GM12878 (cell line): ENCODE measurements around the gene HLA-B. TPM values are rescaled to one million over a fixed set of nuclear protein-coding genes. Genes with fewer than 3 reads are reported as not detected.

Experiments used
- CBX3 ChIP-seq: fragments of 200-600 bp; sonication (generic); IDR thresholded peaks from 2 replicates; pipeline ENCODE4 v1.6.1; 2016; ENCODE audit warnings: low read depth, borderline replicate concordance
- CEBPB ChIP-seq, 2 experiments: fragments of 150-350 bp in 1 of 2; IDR thresholded peaks; 2 replicates each; pipeline ENCODE4 v1.6.1; 2012 to 2014; ENCODE audit warnings: low read depth in 2 of 2, low read length in 2 of 2, borderline replicate concordance in 1 of 2, inconsistent platforms in 1 of 2
- CTCF ChIP-seq, 3 experiments: IDR thresholded peaks in 2 of 3; conservative IDR thresholded peaks in 1 of 3; 2 replicates each; pipeline ENCODE4 v1.5.1; 2011; ENCODE audit warnings: low read depth in 3 of 3, low read length in 3 of 3, mild to moderate bottlenecking in 3 of 3, control low read depth in 2 of 3, moderate library complexity in 2 of 3, inconsistent platforms in 1 of 3, mixed read lengths in 1 of 3; ENCODE audit not compliant: control insufficient read depth in 2 of 3, insufficient read depth in 1 of 3; ENCODE audit errors: extremely low read depth in 1 of 3
- ETV6 ChIP-seq, 2 experiments: fragments of 450-650 bp in 1 of 2; IDR thresholded peaks in 1 of 2; conservative IDR thresholded peaks in 1 of 2; 2 replicates each; pipeline ENCODE4 v1.6.1; 2014; ENCODE audit warnings: antibody characterized with exemption in 1 of 2, borderline replicate concordance in 1 of 2, low read depth in 1 of 2, mild to moderate bottlenecking in 1 of 2, moderate library complexity in 1 of 2
- GATAD2B ChIP-seq: fragments of 450-650 bp; conservative IDR thresholded peaks from 2 replicates; pipeline ENCODE4 v1.6.1; 2017; ENCODE audit warnings: low read depth, mild to moderate bottlenecking, moderate library complexity
- HDAC6 ChIP-seq: fragments of 200-600 bp; sonication (generic); IDR thresholded peaks from one replicate; pipeline ENCODE4 v1.8.0; 2017; ENCODE audit warnings: antibody characterized with exemption; ENCODE audit not compliant: unreplicated experiment
- IKZF1 ChIP-seq: fragments of 450-650 bp; conservative IDR thresholded peaks from 2 replicates; pipeline ENCODE4 v1.6.1; 2017; ENCODE audit warnings: antibody characterized with exemption, mild to moderate bottlenecking
- IRF5 ChIP-seq: fragments of 450-650 bp; IDR thresholded peaks from 2 replicates; pipeline ENCODE4 v1.6.1; 2017; ENCODE audit warnings: borderline replicate concordance
- JUND ChIP-seq: IDR thresholded peaks from 2 replicates; pipeline ENCODE4 v1.6.1; 2012; ENCODE audit warnings: low read depth, mild to moderate bottlenecking, low read length, improper control_type of control experiment, moderate library complexity
- NBN ChIP-seq: fragments of 450-650 bp; IDR thresholded peaks from 2 replicates; pipeline ENCODE4 v1.6.1; 2016
- NR2C1 ChIP-seq: fragments of 450-650 bp; IDR thresholded peaks from 2 replicates; pipeline ENCODE4 v1.6.1; 2017; ENCODE audit warnings: antibody characterized with exemption, mild to moderate bottlenecking, moderate library complexity
- NRF1 ChIP-seq: conservative IDR thresholded peaks from 2 replicates; pipeline ENCODE4 v1.6.1; 2011; ENCODE audit warnings: mild to moderate bottlenecking, low read depth, low read length, improper control_type of control experiment
- POU2F2 ChIP-seq: IDR thresholded peaks from 3 replicates; pipeline ENCODE4 v1.6.1; 2011; ENCODE audit warnings: low read depth, mild to moderate bottlenecking, low read length, borderline replicate concordance
- RB1 ChIP-seq: fragments of 450-650 bp; formaldehyde crosslinking; IDR thresholded peaks from 2 replicates; pipeline ENCODE4 v1.6.1; 2017; ENCODE audit warnings: mild to moderate bottlenecking, borderline replicate concordance
- SMAD5 ChIP-seq: IDR thresholded peaks from 2 replicates; pipeline ENCODE4 v1.6.1; 2016; ENCODE audit warnings: antibody characterized with exemption, low read depth
- SP1 ChIP-seq: IDR thresholded peaks from one replicate; pipeline ENCODE4 v1.6.1; 2011; ENCODE audit warnings: low read depth, low read length
- TCF7 ChIP-seq: IDR thresholded peaks from 2 replicates; pipeline ENCODE4 v1.6.1; 2014; ENCODE audit warnings: antibody characterized with exemption, borderline replicate concordance
- ZNF217 ChIP-seq: fragments of 450-650 bp; IDR thresholded peaks from 2 replicates; pipeline ENCODE4 v1.6.1; 2017; ENCODE audit warnings: antibody characterized with exemption, mild to moderate bottlenecking
- ZNF384 ChIP-seq: IDR thresholded peaks from 2 replicates; pipeline ENCODE4 v1.6.1; 2012; ENCODE audit warnings: low read depth, mild to moderate bottlenecking, low read length, improper control_type of control experiment, borderline replicate concordance
- polyA plus RNA-seq, 11 experiments: library from polyadenylated mRNA; depleted of rRNA in 4 of 11; unstranded in 6 of 11; stranded (reverse) in 5 of 11; fragments of >200 nt; fragmentation: Nextera tagmentation in 4 of 11; fragmentation: Illumina TruSeq in 1 of 11; extraction: Ambion mirVana in 4 of 11; extraction: Trizol in 1 of 11; gene quantifications; 1 replicate in 1 of 11; 2 replicates in 10 of 11; pipeline versions ENCODE4 v1.2.1 to v1.2.3, GENCODE V29; 2011 to 2016; ENCODE audit warnings: inconsistent platforms in 2 of 11, missing spikeins in 2 of 11, low read depth in 1 of 11
- total RNA-seq, 4 experiments: library from RNA; depleted of rRNA in 3 of 4; stranded (reverse); fragments of >200 nt in 3 of 4; fragmentation: Illumina TruSeq in 1 of 4; extraction: Trizol in 1 of 4; gene quantifications; 2 replicates each; pipeline versions ENCODE4 v1.2.1 to v1.2.3, GENCODE V29; 2013 to 2021
- TF ChIP-seq, protein P1 (sequence below): fragments of 150-350 bp; IDR thresholded peaks from 2 replicates; pipeline ENCODE4 v1.6.1; 2014; ENCODE audit warnings: mild to moderate bottlenecking, low read depth, low read length
- TF ChIP-seq, protein P2 (sequence below): IDR thresholded peaks from 2 replicates; pipeline ENCODE4 v1.6.1; 2011; ENCODE audit warnings: mild to moderate bottlenecking, low read depth, low read length, moderate library complexity; ENCODE audit not compliant: insufficient replicate concordance
- TF ChIP-seq, protein P3 (sequence below): fragments of 450-650 bp; IDR thresholded peaks from 2 replicates; pipeline ENCODE4 v1.6.1; 2016; ENCODE audit warnings: mild to moderate bottlenecking

HLA-B gene
- total and polyA plus RNA-seq, 10 of the 15 experiments (the other 5 are each of a cell fraction or from before 2014, with no cell fraction given), result 820 to 5,128 (median 3,370) TPM

DNA sequence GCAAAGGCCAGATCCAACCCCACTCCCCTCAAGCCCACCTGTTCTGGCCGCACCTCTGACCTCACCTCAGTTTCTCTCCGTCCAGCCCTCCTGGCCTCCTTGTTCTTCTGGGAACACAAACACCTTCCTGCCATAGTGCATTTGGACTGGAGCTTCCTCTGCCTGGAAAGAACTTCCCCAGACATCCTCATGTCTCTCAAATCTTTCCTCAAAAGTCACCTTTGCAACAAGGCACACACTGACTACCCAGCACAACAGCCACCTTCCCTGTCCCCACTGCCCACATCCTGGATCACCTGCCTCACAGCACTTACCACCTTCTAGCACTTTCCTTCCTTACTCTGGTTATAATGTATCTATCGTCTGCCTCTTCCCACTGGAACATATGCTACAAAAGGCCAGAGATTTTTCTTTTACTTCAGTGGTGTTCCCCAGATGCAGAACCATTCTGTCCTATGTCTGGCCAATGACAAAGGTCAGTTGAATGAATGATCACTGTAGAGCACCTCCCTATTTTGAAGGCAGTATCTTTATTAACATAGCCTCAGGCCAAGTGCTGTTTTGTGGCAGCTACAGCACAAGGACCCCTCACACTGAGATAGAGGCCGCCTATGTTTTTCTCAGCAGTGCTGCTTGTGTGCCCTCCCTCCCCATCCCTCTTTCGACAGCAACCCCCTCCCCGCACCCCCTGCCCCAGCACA lies 4.1 kb downstream of the HLA-B start (continued):
- no peak for TF ChIP-seq CEBPB (IDR thresholded peaks at IDR 0.05; ENCODE audit: borderline replicate concordance in 1 of 2, low read depth in 2 of 2, low read length in 2 of 2)
- TF ChIP-seq SMAD5, result peak; percentile 91
- TF ChIP-seq GATAD2B, result no peak
- TF ChIP-seq RB1, result no peak
- no peak for TF ChIP-seq CTCF (IDR thresholded peaks at IDR 0.05 in 2 of 3, conservative IDR thresholded peaks at IDR 0.05 in 1 of 3; ENCODE audit: control insufficient read depth in 2 of 3, extremely low read depth in 1 of 3, insufficient read depth in 1 of 3, low read depth in 3 of 3, low read length in 3 of 3)
- no peak for TF ChIP-seq NRF1
- TF ChIP-seq CBX3, result no peak
- no peak for TF ChIP-seq NBN
- TF ChIP-seq ZNF384, result no peak
- no peak for TF ChIP-seq HDAC6
- TF ChIP-seq NR2C1, result no peak
- no peak for TF ChIP-seq IRF5
- TF ChIP-seq IKZF1, result no peak
- no peak for TF ChIP-seq JUND
- TF ChIP-seq, protein P1, sequence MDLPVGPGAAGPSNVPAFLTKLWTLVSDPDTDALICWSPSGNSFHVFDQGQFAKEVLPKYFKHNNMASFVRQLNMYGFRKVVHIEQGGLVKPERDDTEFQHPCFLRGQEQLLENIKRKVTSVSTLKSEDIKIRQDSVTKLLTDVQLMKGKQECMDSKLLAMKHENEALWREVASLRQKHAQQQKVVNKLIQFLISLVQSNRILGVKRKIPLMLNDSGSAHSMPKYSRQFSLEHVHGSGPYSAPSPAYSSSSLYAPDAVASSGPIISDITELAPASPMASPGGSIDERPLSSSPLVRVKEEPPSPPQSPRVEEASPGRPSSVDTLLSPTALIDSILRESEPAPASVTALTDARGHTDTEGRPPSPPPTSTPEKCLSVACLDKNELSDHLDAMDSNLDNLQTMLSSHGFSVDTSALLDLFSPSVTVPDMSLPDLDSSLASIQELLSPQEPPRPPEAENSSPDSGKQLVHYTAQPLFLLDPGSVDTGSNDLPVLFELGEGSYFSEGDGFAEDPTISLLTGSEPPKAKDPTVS, result no peak
- no peak for TF ChIP-seq ETV6 (conservative IDR thresholded peaks at IDR 0.05 in 1 of 2, IDR thresholded peaks at IDR 0.05 in 1 of 2; ENCODE audit: borderline replicate concordance in 1 of 2, low read depth in 1 of 2)
- TF ChIP-seq POU2F2, result peak; percentile 84; the same call in 2 of the 3 replicates
- TF ChIP-seq SP1, result no peak
- TF ChIP-seq ZNF217, result no peak
- TF ChIP-seq, protein P2, sequence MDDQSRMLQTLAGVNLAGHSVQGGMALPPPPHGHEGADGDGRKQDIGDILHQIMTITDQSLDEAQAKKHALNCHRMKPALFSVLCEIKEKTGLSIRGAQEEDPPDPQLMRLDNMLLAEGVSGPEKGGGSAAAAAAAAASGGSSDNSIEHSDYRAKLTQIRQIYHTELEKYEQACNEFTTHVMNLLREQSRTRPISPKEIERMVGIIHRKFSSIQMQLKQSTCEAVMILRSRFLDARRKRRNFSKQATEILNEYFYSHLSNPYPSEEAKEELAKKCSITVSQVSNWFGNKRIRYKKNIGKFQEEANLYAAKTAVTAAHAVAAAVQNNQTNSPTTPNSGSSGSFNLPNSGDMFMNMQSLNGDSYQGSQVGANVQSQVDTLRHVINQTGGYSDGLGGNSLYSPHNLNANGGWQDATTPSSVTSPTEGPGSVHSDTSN, result no peak
- no peak for TF ChIP-seq TCF7
- TF ChIP-seq, protein P3, sequence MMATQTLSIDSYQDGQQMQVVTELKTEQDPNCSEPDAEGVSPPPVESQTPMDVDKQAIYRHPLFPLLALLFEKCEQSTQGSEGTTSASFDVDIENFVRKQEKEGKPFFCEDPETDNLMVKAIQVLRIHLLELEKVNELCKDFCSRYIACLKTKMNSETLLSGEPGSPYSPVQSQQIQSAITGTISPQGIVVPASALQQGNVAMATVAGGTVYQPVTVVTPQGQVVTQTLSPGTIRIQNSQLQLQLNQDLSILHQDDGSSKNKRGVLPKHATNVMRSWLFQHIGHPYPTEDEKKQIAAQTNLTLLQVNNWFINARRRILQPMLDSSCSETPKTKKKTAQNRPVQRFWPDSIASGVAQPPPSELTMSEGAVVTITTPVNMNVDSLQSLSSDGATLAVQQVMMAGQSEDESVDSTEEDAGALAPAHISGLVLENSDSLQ, result peak; percentile 13; the same call in 1 of the 2 replicates
